GM23248 (cell line): ENCODE data around the gene CAMK4. TPM values are rescaled to one million over a fixed set of nuclear protein-coding genes. Genes with fewer than 3 reads are reported as not detected.

Experiments used
- DNase-seq: peaks from one replicate; pipeline ENCODE4 v3.0.0-alpha.2; 2015
- H2AFZ ChIP-seq: fragments of 200-600 bp; sonication (generic); 2 replicates; pipeline ENCODE4 v1.6.1; 2016; ENCODE audit warnings: antibody characterized with exemption
- H3F3A ChIP-seq: fragments of 200-600 bp; sonication (generic); 2 replicates; pipeline ENCODE4 v1.6.1; 2016; ENCODE audit warnings: mild to moderate bottlenecking, antibody characterized with exemption, mixed run types; ENCODE audit not compliant: insufficient read depth
- H3K27ac ChIP-seq: fragments of 200-600 bp; sonication (generic); 2 replicates; pipeline ENCODE4 v1.5.1; 2016; ENCODE audit warnings: mild to moderate bottlenecking
- H3K27me3 ChIP-seq: fragments of 200-600 bp; sonication (generic); replicated peaks from 2 replicates; pipeline ENCODE4 v1.6.1; 2016; ENCODE audit warnings: mild to moderate bottlenecking; ENCODE audit not compliant: insufficient read depth
- H3K36me3 ChIP-seq: fragments of 200-600 bp; sonication (generic); 2 replicates; pipeline ENCODE4 v1.6.1; 2016; ENCODE audit warnings: low read depth, mild to moderate bottlenecking
- H3K4me1 ChIP-seq: fragments of 200-600 bp; sonication (generic); 2 replicates; pipeline ENCODE4 v1.6.1; 2016; ENCODE audit warnings: mild to moderate bottlenecking; ENCODE audit not compliant: insufficient read depth
- H3K4me2 ChIP-seq: fragments of 200-600 bp; sonication (generic); one replicate; pipeline ENCODE4 v1.6.1; 2016; ENCODE audit warnings: mild to moderate bottlenecking; ENCODE audit not compliant: unreplicated experiment
- H3K4me3 ChIP-seq: fragments of 200-600 bp; sonication (generic); 2 replicates; pipeline ENCODE4 v1.5.1; 2016; ENCODE audit warnings: mild to moderate bottlenecking
- H3K79me2 ChIP-seq: fragments of 200-600 bp; sonication (generic); 2 replicates; pipeline ENCODE4 v1.6.1; 2016; ENCODE audit warnings: mild to moderate bottlenecking; ENCODE audit not compliant: insufficient read depth
- H3K9ac ChIP-seq: fragments of 200-600 bp; sonication (generic); 2 replicates; pipeline ENCODE4 v1.6.1; 2016; ENCODE audit warnings: mild to moderate bottlenecking
- H3K9me2 ChIP-seq: fragments of 200-600 bp; sonication (generic); 2 replicates; pipeline ENCODE4 v1.6.1; 2016; ENCODE audit warnings: mixed run types, mild to moderate bottlenecking, moderate library complexity; ENCODE audit not compliant: insufficient read depth
- H3K9me3 ChIP-seq: fragments of 200-600 bp; sonication (generic); one replicate; pipeline ENCODE4 v1.6.1; 2017; ENCODE audit warnings: low read depth
- H4K20me1 ChIP-seq: fragments of 200-600 bp; sonication (generic); 2 replicates; pipeline ENCODE4 v1.6.0; 2016; ENCODE audit not compliant: insufficient read depth
- EZH2 ChIP-seq: fragments of 200-600 bp; sonication (generic); IDR thresholded peaks from 2 replicates; pipeline ENCODE4 v1.6.1; 2018; ENCODE audit warnings: antibody characterized with exemption, mild to moderate bottlenecking; ENCODE audit not compliant: insufficient read depth, poor library complexity, severe bottlenecking
- EZH2phosphoT487 ChIP-seq: fragments of 200-600 bp; sonication (generic); IDR thresholded peaks from 2 replicates; pipeline ENCODE4 v1.6.1; 2018; ENCODE audit warnings: antibody characterized with exemption, moderate library complexity, mild to moderate bottlenecking, low read depth; ENCODE audit not compliant: insufficient read depth
- WGBS, 2 experiments: methylation state at CpG; one replicate each; pipeline ENCODE4 v1.1.6; 2015 to 2017; ENCODE audit warnings: low lambda C conversion rate in 2 of 2, low coverage in 1 of 2; ENCODE audit errors: missing lambda C conversion rate in 2 of 2; 5-methylcytosine and 5-hydroxymethylcytosine counted together
- in situ Hi-C: fragments of 300-500 bp; cut with MboI; formaldehyde crosslinking; loops from 2 replicates; pipeline ENCODE4 v1.15.0; 2020
- polyA plus RNA-seq: library from polyadenylated mRNA; unstranded; fragments of >200 nt; fragmentation: Nextera tagmentation; extraction: Ambion mirVana; gene quantifications from 2 replicates; pipeline ENCODE4 v1.2.1, GENCODE V29; 2016
- total RNA-seq: library from RNA; depleted of rRNA; stranded (reverse); fragments of >200 nt; shearing (Covaris generic); gene quantifications from 2 replicates; pipeline ENCODE4 v1.2.3, GENCODE V29; 2014

The CAMK4 gene
- total and polyA plus RNA-seq, 2 experiments from 2014 or later = 3.2 to 3.6 TPM

GRCh38 chr5:111308951-111309350, 84.8 kb downstream of the CAMK4 start:
- in situ Hi-C loops = no loop called here

GRCh38 chr5:111309384-111309783, 85.2 kb downstream of the CAMK4 start:
- Histone ChIP-seq H4K20me1 (no peaks in the 10 kb centered on the region), H3F3A (no peaks in the 10 kb centered on the region), H3K9me3 (no peaks in the 10 kb centered on the region), H3K79me2 (no peaks in the 10 kb centered on the region), H3K4me1 (no peaks in the 10 kb centered on the region), H3K9me2 (no peaks in the 10 kb centered on the region), H3K4me3 (no peak overlapping the region), H2AFZ (no peak overlapping the region), H3K4me2 (no peak overlapping the region), H3K27ac (no peak overlapping the region), H3K36me3 (no peaks in the 10 kb centered on the region), H3K9ac (no peak overlapping the region), H3K27me3 (no peaks in the 10 kb centered on the region)
- no peak for TF ChIP-seq EZH2
- in situ Hi-C loops = no loop called here
- WGBS, 2 experiments = 58 to 61% methylated on average over 2 of the region's 2 CpGs
- no peak for DNase-seq

More at GRCh38 chr5:111308951-111309350, 84.8 kb downstream of the CAMK4 start:
- 47 to 56% methylated on average over 4 of the region's 4 CpGs for WGBS, 2 experiments
- Histone ChIP-seq H3K9ac (no peak overlapping the region), H4K20me1 (no peaks in the 10 kb centered on the region), H3K27ac (no peak overlapping the region), H3K9me2 (no peaks in the 10 kb centered on the region), H3K27me3 (no peaks in the 10 kb centered on the region), H3K36me3 (no peaks in the 10 kb centered on the region), H3K4me3 (no peak overlapping the region), H3F3A (no peaks in the 10 kb centered on the region), H3K79me2 (no peaks in the 10 kb centered on the region), H3K4me2 (no peak overlapping the region), H3K9me3 (no peaks in the 10 kb centered on the region), H2AFZ (no peak overlapping the region), H3K4me1 (no peaks in the 10 kb centered on the region)
- no peak for DNase-seq
- TF ChIP-seq EZH2phosphoT487 (no peak), EZH2 (no peak)

- H3K9ac ChIP-seq = no peak overlapping the region
- no peaks in the 10 kb centered on the region for H3K79me2 ChIP-seq
- no peaks in the 10 kb centered on the region for H3K27me3 ChIP-seq
- 19 to 26% methylated on average over 6 of the region's 6 CpGs for WGBS, 2 experiments
- no peaks in the 10 kb centered on the region for H3K9me2 ChIP-seq
- TF ChIP-seq EZH2phosphoT487 (no peak), EZH2 (no peak)
- H3F3A ChIP-seq = no peaks in the 10 kb centered on the region
- no peak overlapping the region for H3K27ac ChIP-seq
- no peaks in the 10 kb centered on the region for H3K9me3 ChIP-seq
- no peak overlapping the region for H3K4me2 ChIP-seq
- H2AFZ ChIP-seq = no peak overlapping the region
- no peaks in the 10 kb centered on the region for H4K20me1 ChIP-seq
- no peaks in the 10 kb centered on the region for H3K36me3 ChIP-seq
- in situ Hi-C loops = no loop called here
- no peaks in the 10 kb centered on the region for H3K4me1 ChIP-seq
- DNase-seq = no peak
- H3K4me3 ChIP-seq = no peak overlapping the region
Observed at GRCh38 chr5:111310711-111311620, 86.8 kb downstream of the CAMK4 start.

GRCh38 chr5:111311666-111312065, 87.5 kb downstream of the CAMK4 start:
- no peak for TF ChIP-seq EZH2
- Histone ChIP-seq H3K27ac (no peak overlapping the region), H3F3A (no peaks in the 10 kb centered on the region), H3K27me3 (no peaks in the 10 kb centered on the region), H3K79me2 (no peaks in the 10 kb centered on the region), H3K9me2 (no peaks in the 10 kb centered on the region), H3K4me3 (no peak overlapping the region), H3K9ac (no peak overlapping the region), H3K4me2 (no peak overlapping the region), H2AFZ (no peak overlapping the region), H3K36me3 (no peaks in the 10 kb centered on the region), H3K4me1 (no peaks in the 10 kb centered on the region), H4K20me1 (no peaks in the 10 kb centered on the region), H3K9me3 (no peaks in the 10 kb centered on the region)
- 11 to 17% methylated on average over 1 of the region's 1 CpG for WGBS, 2 experiments
- in situ Hi-C loops = no loop called here
- DNase-seq = no peak
